ENCODE measurements around the gene SLC1A7. TPM values are rescaled to one million over a fixed set of nuclear protein-coding genes. Genes with fewer than 3 reads are reported as not detected.

The SLC1A7 gene
- total and polyA plus RNA-seq, 2 of the 13 experiments (the other 11 are each of a cell fraction or from before 2014, with no cell fraction given) = 0.04 to 2.0 TPM

DNA sequence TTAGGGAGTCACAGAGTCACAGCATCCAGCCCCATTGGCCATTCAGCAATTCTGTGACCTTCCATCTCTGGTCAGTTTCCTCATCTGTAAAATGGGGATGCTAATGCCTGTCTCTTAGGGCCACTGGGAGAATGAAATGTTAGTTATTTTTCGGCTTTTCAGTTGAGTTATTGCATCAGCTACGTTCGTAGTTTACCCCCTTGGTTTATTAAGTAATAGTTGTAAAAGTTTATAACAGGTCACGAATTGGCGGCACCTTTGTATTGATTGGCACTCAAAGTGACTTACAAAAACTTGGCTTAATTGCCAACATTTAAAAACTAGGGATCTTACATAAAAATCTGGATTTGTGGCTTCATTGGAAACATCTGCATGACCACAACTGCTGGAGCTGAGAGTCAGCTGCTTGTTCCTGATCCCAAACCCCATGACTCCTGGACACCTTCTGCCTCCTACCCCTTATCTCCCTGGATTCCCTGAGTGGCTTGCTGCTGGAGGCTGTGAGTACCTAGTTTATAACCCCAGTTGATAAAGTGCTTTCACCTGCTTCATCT, 23.0 kb upstream of the SLC1A7 start:
- no peaks in the 10 kb centered on the region for H4K20me1 ChIP-seq (ENCODE audit: insufficient read depth, low read length)
- no peak overlapping the region for H3K4me2 ChIP-seq (ENCODE audit: low read depth, low read length)
- CTCF ChIA-PET (ENCODE audit: low intra/inter-chr PET ratio, low total read pairs) = no interaction called here
- 92% methylated on average over 5 of the region's 5 CpGs for whole genome bisulfite sequencing (ENCODE audit: low lambda C conversion rate)
- no peak overlapping the region for H3K27ac ChIP-seq (ENCODE audit: extremely low read length, insufficient read depth, low read length)
- no peaks in the 10 kb centered on the region for H3K79me2 ChIP-seq (ENCODE audit: insufficient read depth, low read length)
- in situ Hi-C loops (cut with HindIII; ENCODE audit: extremely low pct_ligation_motif_present, low pct_unique_long_range_greater_than_20kb) (no loop called here), intact Hi-C loops (cut with micrococcal nuclease; ENCODE audit: unreplicated experiment) (no loop called here)
- POLR2A ChIA-PET = interaction anchor here (1.4 to 2.6 kb wide), 2 partner anchors 16 to 19 kb away, joined by 4 to 10 read pairs; no protein-coding TSS in a partner anchor
- no peak overlapping the region for H2AFZ ChIP-seq (ENCODE audit: low read length)
- H3K9ac ChIP-seq (ENCODE audit: insufficient read depth, low read depth, low read length) = no peak overlapping the region
- TF ChIP-seq ATF7-NPFF (CRISPR knock-in tag; IDR thresholded peaks at IDR 0.05; ENCODE audit: low read depth) (no peak), KDM1A (CRISPR knock-in tag; IDR thresholded peaks at IDR 0.05) (0 out of 2 replicates have a peak, but pooled peaks have one; percentile 40), ZNF629 (CRISPR knock-in tag; conservative IDR thresholded peaks at IDR 0.05) (peak; percentile 84), AGO1 (IDR thresholded peaks at IDR 0.05; ENCODE audit: low read depth, low read length, poor library complexity, severe bottlenecking) (no peak)
- no peak overlapping the region for H3K4me3 ChIP-seq (replicated peaks in 1 of 3; ENCODE audit: insufficient read depth in 1 of 3, low read depth in 2 of 3, low read length in 3 of 3)
- no TSS peak for BruUV-seq (replicated peaks)
- FAIRE-seq (no peak), DNase-seq (ENCODE audit: low spot score) (no peak), ATAC-seq (no peak)
- no peaks in the 10 kb centered on the region for H3K36me3 ChIP-seq (replicated peaks in 1 of 2; ENCODE audit: control insufficient read depth in 1 of 2, insufficient read depth in 2 of 2, low read length in 2 of 2)
- H3K4me1 ChIP-seq (ENCODE audit: insufficient read depth, low read length) = peaks cover 49% of the 10 kb centered on the region
- no peaks in the 10 kb centered on the region for H3K27me3 ChIP-seq (ENCODE audit: control insufficient read depth in 1 of 2, insufficient read depth in 2 of 2, low read length in 2 of 2)
- no peaks in the 10 kb centered on the region for H3K9me3 ChIP-seq (ENCODE audit: low read length)

- in situ Hi-C loops (cut with HindIII; ENCODE audit: extremely low pct_ligation_motif_present, low pct_unique_long_range_greater_than_20kb) (no loop called here), intact Hi-C loops (cut with micrococcal nuclease; ENCODE audit: unreplicated experiment) (no loop called here)
- Histone ChIP-seq H3K27ac (ENCODE audit: extremely low read length, insufficient read depth, low read length) (peak overlapping the region; percentile 72), H3K4me3 (replicated peaks in 1 of 3; ENCODE audit: insufficient read depth in 1 of 3, low read depth in 2 of 3, low read length in 3 of 3) (no peak overlapping the region), H3K9ac (ENCODE audit: insufficient read depth, low read depth, low read length) (no peak overlapping the region), H3K36me3 (replicated peaks in 1 of 2; ENCODE audit: control insufficient read depth in 1 of 2, insufficient read depth in 2 of 2, low read length in 2 of 2) (no peaks in the 10 kb centered on the region), H4K20me1 (ENCODE audit: insufficient read depth, low read length) (no peaks in the 10 kb centered on the region), H2AFZ (ENCODE audit: low read length) (no peak overlapping the region), H3K79me2 (ENCODE audit: insufficient read depth, low read length) (no peaks in the 10 kb centered on the region), H3K9me3 (ENCODE audit: low read length) (no peaks in the 10 kb centered on the region), H3K27me3 (ENCODE audit: control insufficient read depth in 1 of 2, insufficient read depth in 2 of 2, low read length in 2 of 2) (no peaks in the 10 kb centered on the region), H3K4me1 (ENCODE audit: insufficient read depth, low read length) (peaks cover 71% of the 10 kb centered on the region), H3K4me2 (ENCODE audit: low read depth, low read length) (no peak overlapping the region)
- no TSS peak for BruUV-seq (replicated peaks)
- no peak for DNase-seq (ENCODE audit: low spot score)
- POLR2A ChIA-PET = no interaction called here
- no peak for FAIRE-seq
- WGBS (ENCODE audit: low lambda C conversion rate) = 74% methylated on average over 10 of the region's 10 CpGs
- CTCF ChIA-PET (ENCODE audit: low intra/inter-chr PET ratio, low total read pairs) = no interaction called here
- ATAC-seq = no peak
- no peak for TF ChIP-seq CEBPZ (IDR thresholded peaks at IDR 0.05; ENCODE audit: low read length)
- TF ChIP-seq ZNF331 (CRISPR knock-in tag; IDR thresholded peaks at IDR 0.05) = no peak
- TF ChIP-seq, protein P1, sequence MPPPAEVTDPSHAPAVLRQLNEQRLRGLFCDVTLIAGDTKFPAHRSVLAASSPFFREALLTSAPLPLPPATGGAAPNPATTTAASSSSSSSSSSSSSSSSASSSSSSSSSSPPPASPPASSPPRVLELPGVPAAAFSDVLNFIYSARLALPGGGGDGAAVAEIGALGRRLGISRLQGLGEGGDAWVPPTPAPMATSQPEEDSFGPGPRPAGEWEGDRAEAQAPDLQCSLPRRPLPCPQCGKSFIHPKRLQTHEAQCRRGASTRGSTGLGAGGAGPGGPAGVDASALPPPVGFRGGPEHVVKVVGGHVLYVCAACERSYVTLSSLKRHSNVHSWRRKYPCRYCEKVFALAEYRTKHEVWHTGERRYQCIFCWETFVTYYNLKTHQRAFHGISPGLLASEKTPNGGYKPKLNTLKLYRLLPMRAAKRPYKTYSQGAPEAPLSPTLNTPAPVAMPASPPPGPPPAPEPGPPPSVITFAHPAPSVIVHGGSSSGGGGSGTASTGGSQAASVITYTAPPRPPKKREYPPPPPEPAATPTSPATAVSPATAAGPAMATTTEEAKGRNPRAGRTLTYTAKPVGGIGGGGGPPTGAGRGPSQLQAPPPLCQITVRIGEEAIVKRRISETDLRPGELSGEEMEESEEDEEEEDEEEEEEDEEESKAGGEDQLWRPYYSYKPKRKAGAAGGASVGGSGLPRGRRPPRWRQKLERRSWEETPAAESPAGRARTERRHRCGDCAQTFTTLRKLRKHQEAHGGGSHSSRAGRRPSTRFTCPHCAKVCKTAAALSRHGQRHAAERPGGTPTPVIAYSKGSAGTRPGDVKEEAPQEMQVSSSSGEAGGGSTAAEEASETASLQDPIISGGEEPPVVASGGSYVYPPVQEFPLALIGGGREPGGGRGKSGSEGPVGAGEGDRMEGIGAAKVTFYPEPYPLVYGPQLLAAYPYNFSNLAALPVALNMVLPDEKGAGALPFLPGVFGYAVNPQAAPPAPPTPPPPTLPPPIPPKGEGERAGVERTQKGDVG (CRISPR knock-in tag; IDR thresholded peaks at IDR 0.05; ENCODE audit: borderline replicate concordance) = peak; percentile 68; the same call in 1 of the 2 replicates
Measured at GRCh38 chr1:53163291-53163768, 20.9 kb upstream of the SLC1A7 start.

All from HepG2 (cell line).